AG09309 (cell line): ENCODE data around the gene HTR1D.

Experiments used
- DNase-seq: peaks from one replicate; pipeline ENCODE4 v3.0.0-alpha.2; 2010; ENCODE audit warnings: low read depth
- H3K4me3 ChIP-seq: 2 replicates; pipeline ENCODE4 v1.5.1; 2011; ENCODE audit warnings: mild to moderate bottlenecking, low read depth, low read length, moderate library complexity; ENCODE audit not compliant: control insufficient read depth
- TF ChIP-seq, protein P1 (sequence below): IDR thresholded peaks from 2 replicates; pipeline ENCODE4 v1.5.1; 2011; ENCODE audit warnings: mild to moderate bottlenecking, low read depth, low read length, inconsistent platforms; ENCODE audit not compliant: insufficient read depth, control insufficient read depth; ENCODE audit errors: missing control alignments

The HTR1D gene

DNA sequence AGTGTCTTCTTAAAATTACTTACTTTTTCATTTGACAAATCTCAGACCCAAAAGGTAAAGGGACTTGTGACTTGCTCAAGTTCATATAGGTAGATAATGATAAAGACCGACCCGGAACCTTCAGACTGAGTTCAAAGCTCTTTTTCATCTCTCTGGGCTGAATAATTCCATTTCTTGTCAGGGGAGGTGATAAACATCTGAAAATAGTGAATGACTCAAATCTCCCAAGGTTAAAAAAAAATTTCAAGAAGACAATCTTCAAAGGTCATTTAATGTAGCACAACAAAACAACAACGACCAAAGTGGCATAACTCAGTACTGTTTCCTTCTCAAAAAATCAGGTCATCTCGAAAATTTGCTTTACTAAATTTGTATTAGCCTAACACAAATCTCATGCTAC is 69.2 kb downstream of the HTR1D start:
- no peak for DNase-seq
- no peak overlapping the region for H3K4me3 ChIP-seq
- TF ChIP-seq, protein P1, sequence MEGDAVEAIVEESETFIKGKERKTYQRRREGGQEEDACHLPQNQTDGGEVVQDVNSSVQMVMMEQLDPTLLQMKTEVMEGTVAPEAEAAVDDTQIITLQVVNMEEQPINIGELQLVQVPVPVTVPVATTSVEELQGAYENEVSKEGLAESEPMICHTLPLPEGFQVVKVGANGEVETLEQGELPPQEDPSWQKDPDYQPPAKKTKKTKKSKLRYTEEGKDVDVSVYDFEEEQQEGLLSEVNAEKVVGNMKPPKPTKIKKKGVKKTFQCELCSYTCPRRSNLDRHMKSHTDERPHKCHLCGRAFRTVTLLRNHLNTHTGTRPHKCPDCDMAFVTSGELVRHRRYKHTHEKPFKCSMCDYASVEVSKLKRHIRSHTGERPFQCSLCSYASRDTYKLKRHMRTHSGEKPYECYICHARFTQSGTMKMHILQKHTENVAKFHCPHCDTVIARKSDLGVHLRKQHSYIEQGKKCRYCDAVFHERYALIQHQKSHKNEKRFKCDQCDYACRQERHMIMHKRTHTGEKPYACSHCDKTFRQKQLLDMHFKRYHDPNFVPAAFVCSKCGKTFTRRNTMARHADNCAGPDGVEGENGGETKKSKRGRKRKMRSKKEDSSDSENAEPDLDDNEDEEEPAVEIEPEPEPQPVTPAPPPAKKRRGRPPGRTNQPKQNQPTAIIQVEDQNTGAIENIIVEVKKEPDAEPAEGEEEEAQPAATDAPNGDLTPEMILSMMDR, result no peak
